Adrenal gland (tissue), 12 donors: ENCODE data around the gene RNF138. TPM values are rescaled to one million over a fixed set of nuclear protein-coding genes. Genes with fewer than 3 reads are reported as not detected.

ENCODE experiments used
- DNase-seq, 7 donors: peaks; one replicate each; pipeline ENCODE4 v3.0.0-alpha.2; 2019 to 2020
- H3K27ac ChIP-seq, 5 donors: fragments of 200-600 bp; sonication (generic) in 4 of 5; 1 replicate in 3 of 5; 2 replicates in 2 of 5; pipeline versions ENCODE4 v1.5.1 to v1.8.0; 2016 to 2020; ENCODE audit warnings: mild to moderate bottlenecking in 1 of 5
- H3K27me3 ChIP-seq: fragments of 200-600 bp; 2 replicates; pipeline ENCODE4 v1.8.0; 2021
- H3K36me3 ChIP-seq, 2 donors: fragments of 200-600 bp; replicated peaks in 1 of 2; 1 replicate in 1 of 2; 2 replicates in 1 of 2; pipeline versions ENCODE4 v1.5.1 to v1.8.0; 2018 to 2022
- H3K4me1 ChIP-seq, 2 donors: fragments of 200-600 bp; replicated peaks in 1 of 2; 1 replicate in 1 of 2; 2 replicates in 1 of 2; pipeline versions ENCODE4 v1.5.1 to v1.8.0; 2018 to 2021
- H3K4me3 ChIP-seq, 4 donors: fragments of 200-600 bp; sonication (generic) in 3 of 4; one replicate each; pipeline ENCODE4 v1.5.1; 2016 to 2018
- H3K9me3 ChIP-seq, 3 donors: fragments of 200-600 bp; sonication (generic) in 1 of 3; replicated peaks in 1 of 3; 1 replicate in 2 of 3; 2 replicates in 1 of 3; pipeline versions ENCODE4 v1.5.1 to v1.8.0; 2016 to 2021
- POLR2A ChIP-seq, 2 donors: fragments of 450-650 bp; IDR thresholded peaks; one replicate each; pipeline ENCODE4 v1.6.1; 2017; ENCODE audit warnings: antibody characterized with exemption in 2 of 2, mild to moderate bottlenecking in 2 of 2, moderate library complexity in 1 of 2
- WGBS, 4 donors: extraction: QIAGEN DNeasy Blood & Tissue Kit in 2 of 4; methylation state at CpG; one replicate each; pipeline versions ENCODE4 v1.1.5 to v1.1.7; 2013 to 2017; 5-methylcytosine and 5-hydroxymethylcytosine counted together
- intact Hi-C, 2 donors: fragments of 100-400 bp; cut with DNase I; formaldehyde crosslinking; loops; one replicate each; pipeline versions ENCODE4 v1.14.1 to v1.15.0; 2022 to 2023
- polyA plus RNA-seq, 3 donors: library from polyadenylated mRNA; stranded (reverse); fragments of 200-250 nt in 2 of 3; fragments of 350-450 nt in 1 of 3; fragmentation: Illumina TruSeq in 1 of 3; extraction: RNeasy Lipid Tissue Mini Kit (QIAGEN cat#74804) in 1 of 3; gene quantifications; one replicate each; pipeline ENCODE4 v1.2.3, GENCODE V29; 2013 to 2014
- total RNA-seq, 9 donors: library from RNA; depleted of rRNA in 4 of 9; stranded (reverse); fragments of >200 nt in 4 of 9; fragments of 120-200 nt in 1 of 9; fragmentation: NEBNext Ultra II Directional in 1 of 9; extraction: Animal tissue kit (Norgen Biotek cat#: 25700) in 1 of 9; gene quantifications; one replicate each; pipeline versions ENCODE4 v1.1.0 to v1.2.4, GENCODE V29; 2013 to 2023
- TF ChIP-seq, protein P1 (sequence below), 6 experiments: fragments of 450-650 bp in 4 of 6; fragments of 200-600 bp in 2 of 6; sonication (generic) in 1 of 6; IDR thresholded peaks; 1 replicate in 5 of 6; 2 replicates in 1 of 6; pipeline versions ENCODE4 v1.5.1 to v1.8.0; 2016 to 2021; ENCODE audit warnings: antibody characterized with exemption in 6 of 6, mild to moderate bottlenecking in 2 of 6, moderate library complexity in 1 of 6
- donor health status: healthy with polysubstance abuse.
- donor health status: Bipolar disorder and iron deficiency.
- donor health status: DM: yes; HTN: yes; CAD: no.
- donor health status: DM: no; HTN: no; CAD: no.
- donor health status: DM: no; HTN: no; CAD: no.
- donor health status: DM: yes; HTN: yes; CAD: no.

The RNF138 gene
- total and polyA plus RNA-seq, 12 donors, result 5.2 to 41.6 (median 15.2) TPM

DNA sequence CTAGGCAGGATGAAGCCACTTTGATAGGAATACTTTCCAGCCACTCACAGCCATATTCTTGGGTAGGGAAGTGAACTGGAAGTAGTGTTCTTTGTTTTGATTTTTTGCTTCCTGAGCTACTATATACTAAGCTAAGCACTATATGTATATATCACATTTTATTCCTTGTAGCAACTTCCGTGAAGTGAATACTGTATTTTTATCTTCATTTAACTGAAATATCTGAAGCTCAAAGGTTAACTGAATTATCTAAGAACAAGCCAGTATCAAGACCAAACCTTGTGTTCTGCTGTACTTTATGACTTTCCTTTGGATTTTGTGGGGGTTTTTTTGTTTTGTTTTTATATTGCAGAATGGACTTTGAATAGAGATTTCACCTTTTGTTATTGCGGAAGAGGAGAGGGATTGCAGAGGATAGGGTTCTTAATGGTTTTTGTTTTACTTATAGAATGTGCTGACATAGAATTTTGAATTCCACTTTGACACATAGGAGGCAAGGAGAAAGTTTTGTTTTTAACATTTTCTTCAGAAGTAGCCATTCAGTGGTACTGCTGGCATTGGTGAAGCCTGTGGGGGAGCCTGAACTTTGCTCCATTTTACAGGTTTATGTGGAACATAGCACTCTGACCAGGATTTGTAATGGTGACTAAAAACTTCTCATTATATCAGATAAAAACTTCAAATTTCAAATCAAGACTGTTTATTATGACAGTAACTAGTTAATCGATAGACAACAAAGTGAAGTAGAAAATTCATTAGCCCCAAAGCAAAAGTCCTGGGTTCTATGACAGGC lies 24.1 kb upstream of the RNF138 start:
- Histone ChIP-seq H3K36me3 (no peaks in the 10 kb centered on the region), H3K4me1 (no peaks in the 10 kb centered on the region), H3K27ac (no peak overlapping the region), H3K9me3 (no peaks in the 10 kb centered on the region), H3K4me3 (no peak overlapping the region), H3K27me3 (no peaks in the 10 kb centered on the region)
- TF ChIP-seq, protein P1, sequence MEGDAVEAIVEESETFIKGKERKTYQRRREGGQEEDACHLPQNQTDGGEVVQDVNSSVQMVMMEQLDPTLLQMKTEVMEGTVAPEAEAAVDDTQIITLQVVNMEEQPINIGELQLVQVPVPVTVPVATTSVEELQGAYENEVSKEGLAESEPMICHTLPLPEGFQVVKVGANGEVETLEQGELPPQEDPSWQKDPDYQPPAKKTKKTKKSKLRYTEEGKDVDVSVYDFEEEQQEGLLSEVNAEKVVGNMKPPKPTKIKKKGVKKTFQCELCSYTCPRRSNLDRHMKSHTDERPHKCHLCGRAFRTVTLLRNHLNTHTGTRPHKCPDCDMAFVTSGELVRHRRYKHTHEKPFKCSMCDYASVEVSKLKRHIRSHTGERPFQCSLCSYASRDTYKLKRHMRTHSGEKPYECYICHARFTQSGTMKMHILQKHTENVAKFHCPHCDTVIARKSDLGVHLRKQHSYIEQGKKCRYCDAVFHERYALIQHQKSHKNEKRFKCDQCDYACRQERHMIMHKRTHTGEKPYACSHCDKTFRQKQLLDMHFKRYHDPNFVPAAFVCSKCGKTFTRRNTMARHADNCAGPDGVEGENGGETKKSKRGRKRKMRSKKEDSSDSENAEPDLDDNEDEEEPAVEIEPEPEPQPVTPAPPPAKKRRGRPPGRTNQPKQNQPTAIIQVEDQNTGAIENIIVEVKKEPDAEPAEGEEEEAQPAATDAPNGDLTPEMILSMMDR (IDR thresholded peaks at IDR 0.05), result no peak
- no peak for TF ChIP-seq POLR2A (IDR thresholded peaks at IDR 0.05)
- DNase-seq, result no peak
- intact Hi-C loops, result no loop called here
- 88 to 97% (median 95%) methylated on average over 3 of the region's 3 CpGs for whole genome bisulfite sequencing, 4 donors

GRCh38 chr18:32072321-32072720 lies 19.4 kb upstream of the RNF138 start:
- intact Hi-C loops, result no loop called here
- TF ChIP-seq, protein P1 (IDR thresholded peaks at IDR 0.05), result peak in 2 of 6 experiments; percentile 41 to 44
- no peak for TF ChIP-seq POLR2A (IDR thresholded peaks at IDR 0.05)
- Histone ChIP-seq H3K4me1 (no peaks in the 10 kb centered on the region), H3K4me3 (no peak overlapping the region), H3K27me3 (no peaks in the 10 kb centered on the region), H3K36me3 (no peaks in the 10 kb centered on the region), H3K9me3 (no peaks in the 10 kb centered on the region), H3K27ac (no peak overlapping the region)
- WGBS, 4 donors, result 57 to 63% (median 61%) methylated on average over 4 of the region's 4 CpGs
- no peak for DNase-seq

- TF ChIP-seq POLR2A (IDR thresholded peaks at IDR 0.05), result no peak
- TF ChIP-seq, protein P1 (IDR thresholded peaks at IDR 0.05), result no peak
- WGBS, 4 donors, result 96 to 100% (median 100%) methylated on average over 1 of the region's 1 CpG
- DNase-seq, result no peak
- Histone ChIP-seq H3K27me3 (no peaks in the 10 kb centered on the region), H3K4me3 (no peak overlapping the region), H3K9me3 (no peaks in the 10 kb centered on the region), H3K27ac (no peak overlapping the region), H3K4me1 (no peaks in the 10 kb centered on the region), H3K36me3 (no peaks in the 10 kb centered on the region)
- intact Hi-C loops, result no loop called here
Observed at GRCh38 chr18:32074206-32074605, 17.5 kb upstream of the RNF138 start.

DNA sequence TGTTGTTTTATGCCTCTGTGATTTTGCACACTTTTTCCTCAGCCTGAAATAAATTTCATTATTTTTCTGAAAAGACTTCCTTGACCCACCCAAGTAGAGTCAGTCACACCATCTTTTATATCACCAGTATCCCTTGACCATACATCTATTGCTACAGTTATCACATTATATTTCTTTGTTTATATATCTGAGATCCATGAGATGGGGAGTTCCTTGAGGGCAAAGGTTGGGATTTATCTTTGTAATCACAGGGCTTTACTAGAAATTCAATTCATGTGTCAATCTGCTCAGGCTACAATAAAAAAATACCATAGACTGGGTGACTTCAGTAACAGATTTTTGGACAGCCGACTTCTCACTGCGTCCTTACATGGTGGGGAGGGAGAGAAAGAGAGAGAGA lies 12.8 kb upstream of the RNF138 start:
- 91 to 100% (median 94%) methylated on average over 2 of the region's 2 CpGs for WGBS, 4 donors

More for the DNA sequence above, 12.8 kb upstream of the RNF138 start:
- Histone ChIP-seq H3K4me3 (no peak overlapping the region), H3K27me3 (no peaks in the 10 kb centered on the region), H3K4me1 (no peaks in the 10 kb centered on the region), H3K9me3 (no peaks in the 10 kb centered on the region), H3K27ac (no peak overlapping the region), H3K36me3 (no peaks in the 10 kb centered on the region)
- intact Hi-C loops, result no loop called here
- no peak for DNase-seq
- TF ChIP-seq POLR2A (IDR thresholded peaks at IDR 0.05), result no peak
- TF ChIP-seq, protein P1 (IDR thresholded peaks at IDR 0.05), result no peak
